PFSK-1 (cell line): Measurements from ENCODE around the gene INA.

Source experiments
- FOXP2 ChIP-seq: optimal IDR thresholded peaks from 2 replicates; pipeline ENCODE3; 2011; ENCODE audit warnings: borderline replicate concordance, control low read depth, inconsistent platforms; ENCODE audit not compliant: insufficient read depth; ENCODE audit errors: extremely low read length, extremely low read depth
- POLR2AphosphoS5 ChIP-seq: IDR thresholded peaks from 2 replicates; pipeline ENCODE4 v1.6.1; 2012; ENCODE audit warnings: low read depth, mild to moderate bottlenecking, control low read depth, low read length, moderate library complexity
- REST ChIP-seq, 2 experiments: IDR thresholded peaks; 2 replicates each; pipeline versions ENCODE4 v1.6.1 to v1.8.0; 2011 to 2012; ENCODE audit warnings: low read depth in 2 of 2, low read length in 2 of 2, control low read depth in 1 of 2, inconsistent platforms in 1 of 2, mild to moderate bottlenecking in 1 of 2, moderate library complexity in 1 of 2; ENCODE audit not compliant: insufficient read depth in 1 of 2
- SIN3A ChIP-seq: IDR thresholded peaks from 2 replicates; pipeline ENCODE4 v1.6.1; 2012; ENCODE audit warnings: mild to moderate bottlenecking, low read length, moderate library complexity, borderline replicate concordance; ENCODE audit not compliant: insufficient read depth
- TAF1 ChIP-seq: IDR thresholded peaks from 2 replicates; pipeline ENCODE4 v1.6.1; 2012; ENCODE audit warnings: low read length, control low read depth, borderline replicate concordance; ENCODE audit not compliant: insufficient read depth

- TF ChIP-seq SIN3A (no peak), REST (IDR thresholded peaks at IDR 0.05; ENCODE audit: insufficient read depth in 1 of 2, low read depth in 2 of 2, low read length in 2 of 2) (no peak), POLR2AphosphoS5 (no peak), TAF1 (no peak), FOXP2 (no peak)
Observed at GRCh38 chr10:103246324-103246723, 30.6 kb upstream of the INA start.
